Hepatocyte (in vitro differentiated cells): ENCODE results near the gene RNF208. TPM values are rescaled to one million over a fixed set of nuclear protein-coding genes. Genes with fewer than 3 reads are reported as not detected.

Source experiments
- DNase-seq: peaks from one replicate; pipeline ENCODE4 v3.0.0-alpha.2; 2016; ENCODE audit warnings: low spot score
- H2AFZ ChIP-seq: fragments of 200-600 bp; sonication (generic); 2 replicates; pipeline ENCODE4 v1.6.0; 2016; ENCODE audit warnings: antibody characterized with exemption, mild to moderate bottlenecking
- H3K27ac ChIP-seq: fragments of 200-600 bp; sonication (generic); 2 replicates; pipeline ENCODE4 v1.5.1; 2016; ENCODE audit warnings: mild to moderate bottlenecking
- H3K27me3 ChIP-seq: fragments of 200-600 bp; sonication (generic); 2 replicates; pipeline ENCODE4 v1.6.1; 2016
- H3K36me3 ChIP-seq: fragments of 200-600 bp; sonication (generic); replicated peaks from 2 replicates; pipeline ENCODE4 v1.5.1; 2016; ENCODE audit warnings: low read depth; ENCODE audit not compliant: insufficient read depth
- H3K4me1 ChIP-seq: fragments of 200-600 bp; sonication (generic); 2 replicates; pipeline ENCODE4 v1.5.1; 2016; ENCODE audit warnings: mild to moderate bottlenecking, moderate library complexity; ENCODE audit not compliant: insufficient read depth
- H3K4me2 ChIP-seq: fragments of 200-600 bp; sonication (generic); 2 replicates; pipeline ENCODE4 v1.6.0; 2016
- H3K4me3 ChIP-seq: fragments of 200-600 bp; sonication (generic); 2 replicates; pipeline ENCODE4 v1.5.1; 2016; ENCODE audit warnings: mild to moderate bottlenecking
- H3K79me2 ChIP-seq: fragments of 200-600 bp; sonication (generic); 2 replicates; pipeline ENCODE4 v1.6.0; 2017; ENCODE audit warnings: mild to moderate bottlenecking
- H3K9me2 ChIP-seq: fragments of 200-600 bp; sonication (generic); replicated peaks from 2 replicates; pipeline ENCODE4 v1.6.0; 2017; ENCODE audit warnings: mild to moderate bottlenecking; ENCODE audit not compliant: insufficient read depth
- H3K9me3 ChIP-seq: fragments of 200-600 bp; sonication (generic); 2 replicates; pipeline ENCODE4 v1.5.1; 2016; ENCODE audit warnings: low read depth, mild to moderate bottlenecking
- H4K20me1 ChIP-seq: fragments of 200-600 bp; sonication (generic); 2 replicates; pipeline ENCODE4 v1.6.0; 2016; ENCODE audit warnings: mild to moderate bottlenecking; ENCODE audit not compliant: insufficient read depth, poor library complexity, severe bottlenecking
- CTCF ChIP-seq: fragments of 200-600 bp; sonication (generic); IDR thresholded peaks from 2 replicates; pipeline ENCODE4 v1.5.1; 2016; ENCODE audit warnings: antibody characterized with exemption, mild to moderate bottlenecking; ENCODE audit not compliant: poor library complexity
- EZH2 ChIP-seq: fragments of 200-600 bp; sonication (generic); IDR thresholded peaks from 2 replicates; pipeline ENCODE4 v1.6.1; 2016; ENCODE audit warnings: antibody characterized with exemption, mild to moderate bottlenecking, borderline replicate concordance
- EZH2phosphoT487 ChIP-seq: fragments of 200-600 bp; sonication (generic); IDR thresholded peaks from one replicate; pipeline ENCODE4 v1.6.1; 2018; ENCODE audit warnings: antibody characterized with exemption, mild to moderate bottlenecking, low read depth, moderate library complexity; ENCODE audit not compliant: unreplicated experiment, severe bottlenecking
- WGBS: methylation state at CpG from one replicate; pipeline ENCODE4 v1.1.6; 2016; ENCODE audit warnings: low lambda C conversion rate; ENCODE audit errors: missing lambda C conversion rate; 5-methylcytosine and 5-hydroxymethylcytosine counted together
- polyA plus RNA-seq: library from polyadenylated mRNA; unstranded; fragments of >200 nt; fragmentation: Nextera tagmentation; extraction: Ambion mirVana; gene quantifications from 2 replicates; pipeline ENCODE4 v1.2.1, GENCODE V29; 2016
- total RNA-seq: library from RNA; depleted of rRNA; stranded (reverse); fragments of >200 nt; gene quantifications from 2 replicates; pipeline ENCODE4 v1.2.3, GENCODE V29; 2014

RNF208 gene
- total and polyA plus RNA-seq, 2 experiments from 2014 or later, result 1.6 to 3.3 TPM

GRCh38 chr9:137194909-137195308 lies 27.1 kb downstream of the RNF208 start:
- Histone ChIP-seq H3K4me3 (no peak overlapping the region), H3K9me2 (no peaks in the 10 kb centered on the region), H3K9me3 (no peaks in the 10 kb centered on the region), H2AFZ (no peak overlapping the region), H3K79me2 (peaks cover 99% of the 10 kb centered on the region), H3K27me3 (no peaks in the 10 kb centered on the region), H4K20me1 (peaks cover 73% of the 10 kb centered on the region), H3K36me3 (no peaks in the 10 kb centered on the region), H3K27ac (peak overlapping the region; percentile 58), H3K4me1 (peaks cover 52% of the 10 kb centered on the region), H3K4me2 (peak overlapping the region; percentile 99)
- TF ChIP-seq EZH2phosphoT487 (no peak), CTCF (no peak), EZH2 (no peak)
- DNase-seq, result peak; percentile 38
- 78% methylated on average over 9 of the region's 10 CpGs for WGBS

GRCh38 chr9:137194388-137194787 lies 27.7 kb downstream of the RNF208 start:
- H3K27ac ChIP-seq, result peak overlapping the region; percentile 58
- peaks cover 53% of the 10 kb centered on the region for H3K4me1 ChIP-seq
- H3K27me3 ChIP-seq, result no peaks in the 10 kb centered on the region
- H2AFZ ChIP-seq, result no peak overlapping the region
- H3K9me2 ChIP-seq, result no peaks in the 10 kb centered on the region
- WGBS, result 83% methylated on average over 13 of the region's 16 CpGs
- no peaks in the 10 kb centered on the region for H3K9me3 ChIP-seq
- peak; percentile 65 for DNase-seq
- no peak overlapping the region for H3K4me3 ChIP-seq
- peak overlapping the region; percentile 99 for H3K4me2 ChIP-seq
- no peak for TF ChIP-seq EZH2
- TF ChIP-seq CTCF, result no peak
- TF ChIP-seq EZH2phosphoT487, result no peak
- no peaks in the 10 kb centered on the region for H3K36me3 ChIP-seq
- peaks cover 73% of the 10 kb centered on the region for H4K20me1 ChIP-seq
- H3K79me2 ChIP-seq, result peaks cover 99% of the 10 kb centered on the region

DNA sequence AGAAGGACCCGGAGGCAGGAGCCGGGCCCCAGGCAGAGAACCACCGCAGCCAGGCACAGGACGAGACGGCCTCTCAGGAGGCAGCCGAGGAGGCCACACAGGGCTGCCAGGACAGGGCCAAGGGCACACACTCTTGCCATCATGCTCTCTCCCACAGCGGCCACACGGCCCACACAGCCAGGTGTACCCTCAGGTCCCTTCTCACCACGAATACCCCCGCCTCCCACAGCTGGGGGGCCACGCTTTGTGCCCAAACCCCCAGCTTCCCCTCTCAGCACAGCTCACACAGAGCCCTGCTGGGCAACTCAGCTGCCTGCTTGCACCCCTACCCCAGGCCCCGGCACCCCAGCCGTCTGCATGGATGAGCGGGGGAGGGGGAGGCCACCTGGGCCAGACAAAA lies 28.3 kb downstream of the RNF208 start:
- 96% methylated on average over 13 of the region's 14 CpGs for WGBS
- no peak overlapping the region for H2AFZ ChIP-seq
- TF ChIP-seq CTCF, result no peak
- TF ChIP-seq EZH2phosphoT487, result no peak
- no peak for TF ChIP-seq EZH2
- H3K4me2 ChIP-seq, result peak overlapping the region; percentile 99
- no peaks in the 10 kb centered on the region for H3K27me3 ChIP-seq
- no peaks in the 10 kb centered on the region for H3K36me3 ChIP-seq
- H3K4me1 ChIP-seq, result peaks cover 47% of the 10 kb centered on the region
- H3K9me2 ChIP-seq, result no peaks in the 10 kb centered on the region
- peak overlapping the region; percentile 34 for H3K27ac ChIP-seq
- peaks cover 94% of the 10 kb centered on the region for H3K79me2 ChIP-seq
- no peak overlapping the region for H3K4me3 ChIP-seq
- H4K20me1 ChIP-seq, result peaks cover 70% of the 10 kb centered on the region
- DNase-seq, result no peak
- H3K9me3 ChIP-seq, result no peaks in the 10 kb centered on the region

DNA sequence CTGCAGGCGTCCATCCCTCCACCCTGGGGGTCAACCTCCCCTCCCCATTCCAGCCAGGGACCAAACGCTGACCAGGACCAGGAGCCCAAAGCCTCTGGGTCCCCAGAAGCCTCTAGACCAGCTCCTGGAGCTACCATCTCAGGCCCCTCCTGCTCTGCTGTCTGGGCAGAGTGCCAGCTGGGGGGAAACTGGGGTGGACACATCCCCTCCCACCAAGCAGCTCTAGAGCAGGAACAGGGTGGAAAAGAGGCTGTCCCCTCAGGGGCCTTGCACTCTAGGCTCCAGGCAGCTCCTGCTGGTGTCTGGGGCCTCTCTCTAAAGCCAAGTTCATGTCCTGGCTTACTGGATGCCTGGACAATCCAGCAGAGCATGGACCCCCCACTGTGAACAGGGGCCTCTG lies 29.2 kb downstream of the RNF208 start:
- Histone ChIP-seq H3K4me2 (no peak overlapping the region), H3K36me3 (no peaks in the 10 kb centered on the region), H3K9me2 (no peaks in the 10 kb centered on the region), H3K79me2 (peaks cover 88% of the 10 kb centered on the region), H3K27me3 (no peaks in the 10 kb centered on the region), H3K27ac (no peak overlapping the region), H2AFZ (no peak overlapping the region), H3K4me3 (no peak overlapping the region), H3K9me3 (no peaks in the 10 kb centered on the region), H3K4me1 (peaks cover 38% of the 10 kb centered on the region), H4K20me1 (peaks cover 61% of the 10 kb centered on the region)
- DNase-seq, result no peak
- 94% methylated on average over 2 of the region's 2 CpGs for WGBS
- TF ChIP-seq CTCF (no peak), EZH2phosphoT487 (no peak), EZH2 (no peak)
